ENCODE results near the gene RAD54L2. TPM values are rescaled to one million over a fixed set of nuclear protein-coding genes. Genes with fewer than 3 reads are reported as not detected.
"Not testable (repeated sequence)": the region's sequence is repeated elsewhere in the genome, so short reads cannot be mapped to it uniquely, and the experiment has no call there.

The RAD54L2 gene
- 7.4 and 7.6 TPM in 2 replicates for total RNA-seq (2014; rRNA removed; shearing (Covaris generic))

GRCh38 chr3:51538459-51539290, at the start of gene RAD54L2:
TSS of gene RAD54L2 (plus strand) at chr3:51538719. CDS start at chr3:51590421, 51,702 bp downstream.
- DNase-seq (ENCODE audit: low spot score) = peak; percentile 66

GRCh38 chr3:51498876-51499738, 39.4 kb upstream of the RAD54L2 start:
- peak; percentile 91 for DNase-seq (ENCODE audit: low spot score)

DNA sequence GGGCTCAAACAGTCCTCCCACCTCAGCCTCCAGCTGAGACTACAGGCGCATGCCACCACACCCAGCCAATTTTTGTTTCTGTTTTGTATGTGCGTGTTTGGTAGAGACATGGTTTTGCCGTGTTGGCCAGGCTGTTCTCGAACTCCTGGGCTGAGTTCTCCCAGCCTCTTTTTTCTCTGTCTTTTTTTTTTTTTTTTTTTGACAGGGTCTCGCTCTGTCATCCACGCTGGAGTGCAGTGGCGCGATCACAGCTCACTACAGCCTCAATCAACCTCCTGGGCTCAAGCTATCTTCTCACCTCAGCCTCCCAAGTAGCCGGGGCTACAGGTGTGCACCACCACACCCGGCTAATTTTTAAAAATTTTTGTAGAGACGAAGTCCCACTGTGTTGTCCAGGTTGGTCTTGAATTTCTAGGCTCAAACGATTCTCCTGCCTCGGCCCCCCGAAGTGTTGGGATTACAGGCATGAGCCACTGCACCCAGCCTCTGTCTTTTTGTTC, 37.8 kb upstream of the RAD54L2 start:
- DNase-seq (ENCODE audit: low spot score) = no peak

- DNase-seq (ENCODE audit: low spot score) = peak; percentile 75
Observed at GRCh38 chr3:51501833-51502561, 36.5 kb upstream of the RAD54L2 start.

DNA sequence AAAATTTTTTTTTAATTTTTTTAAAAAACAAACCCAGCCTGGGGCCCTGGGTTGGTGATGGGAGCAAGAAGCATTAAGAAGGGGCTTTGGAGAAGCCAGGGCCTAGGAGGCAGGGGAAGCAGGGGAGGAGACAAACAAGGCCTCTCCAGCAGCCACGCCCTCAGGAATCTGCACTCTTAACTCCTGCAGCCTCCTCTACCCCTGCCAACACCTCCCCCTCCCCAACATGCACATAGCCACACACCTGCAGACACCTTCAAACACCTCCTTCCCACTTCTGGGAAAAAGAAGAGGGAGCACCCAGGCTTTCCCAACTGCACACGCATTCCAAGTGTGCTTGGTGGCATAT, 36.0 kb upstream of the RAD54L2 start:
- DNase-seq (ENCODE audit: low spot score) = no peak

DNA sequence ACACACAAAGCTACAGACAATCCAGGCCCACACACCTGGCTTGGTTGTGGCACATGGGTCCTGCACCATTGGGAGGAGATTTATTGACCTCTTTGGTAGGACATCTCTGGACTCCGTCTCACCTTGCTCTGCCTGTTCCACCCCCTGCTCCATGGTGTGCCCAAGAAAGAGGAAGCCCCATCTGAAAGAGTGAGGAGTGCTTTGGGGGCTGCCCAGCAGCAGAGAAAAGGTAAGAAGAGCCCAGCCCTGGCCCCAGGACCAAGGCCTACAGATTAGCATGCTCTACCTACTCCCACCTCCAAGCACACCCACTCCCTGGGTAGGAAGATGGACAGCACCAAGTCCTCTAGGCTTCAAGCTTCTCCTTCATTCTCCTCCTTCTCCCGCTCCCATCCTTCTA, 35.5 kb upstream of the RAD54L2 start:
- DNase-seq (ENCODE audit: low spot score) = no peak

- no peak for DNase-seq (ENCODE audit: low spot score)
Observed at GRCh38 chr3:51508255-51508654, 30.3 kb upstream of the RAD54L2 start.

- no peak for DNase-seq (ENCODE audit: low spot score)
Observed at GRCh38 chr3:51510996-51511395, 27.5 kb upstream of the RAD54L2 start.

DNA sequence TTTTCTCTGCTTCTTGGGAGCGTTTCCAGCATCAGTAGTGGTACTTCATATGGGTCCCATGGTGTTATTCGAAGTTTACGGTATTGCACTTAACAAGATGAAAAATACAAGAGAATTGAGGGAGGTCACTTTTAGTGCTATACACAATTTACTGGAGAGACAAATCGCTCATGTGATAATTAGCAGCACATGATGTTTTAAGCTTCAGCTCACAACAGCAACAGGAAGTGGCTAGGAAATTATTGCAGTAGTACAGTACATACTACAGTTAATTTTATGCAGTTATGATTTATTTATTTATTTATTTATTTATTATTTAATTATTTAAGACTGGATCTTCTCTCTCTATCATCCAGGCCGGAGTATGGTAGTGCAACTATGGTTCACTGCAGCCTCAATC, 24.3 kb upstream of the RAD54L2 start:
- no peak for DNase-seq (ENCODE audit: low spot score)

DNA sequence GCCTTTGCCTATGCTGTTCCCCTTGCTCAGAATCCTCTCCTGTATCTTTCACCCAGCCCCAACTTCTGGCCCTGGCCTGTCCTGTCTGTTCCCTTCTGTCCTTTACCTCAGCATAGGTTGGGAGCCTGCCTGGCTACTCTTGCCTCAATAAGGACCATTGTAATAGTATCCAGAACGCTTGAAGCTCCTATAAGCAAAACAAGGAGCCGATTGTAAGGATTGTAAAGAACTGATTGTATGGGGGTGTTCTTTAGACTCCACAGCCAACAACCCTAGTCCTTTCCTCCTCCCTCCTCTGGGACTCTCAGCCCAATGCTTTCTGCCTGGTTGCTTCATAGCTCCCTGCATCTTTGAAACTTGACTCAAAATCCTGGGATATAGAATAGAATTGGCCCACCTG, 18.7 kb upstream of the RAD54L2 start:
- DNase-seq (ENCODE audit: low spot score) = no peak

- not testable (repeated sequence) for DNase-seq (ENCODE audit: low spot score)
Observed at GRCh38 chr3:51520906-51521730, 17.4 kb upstream of the RAD54L2 start.

GRCh38 chr3:51522273-51522962, 16.1 kb upstream of the RAD54L2 start:
- no peak for DNase-seq (ENCODE audit: low spot score)

DNA sequence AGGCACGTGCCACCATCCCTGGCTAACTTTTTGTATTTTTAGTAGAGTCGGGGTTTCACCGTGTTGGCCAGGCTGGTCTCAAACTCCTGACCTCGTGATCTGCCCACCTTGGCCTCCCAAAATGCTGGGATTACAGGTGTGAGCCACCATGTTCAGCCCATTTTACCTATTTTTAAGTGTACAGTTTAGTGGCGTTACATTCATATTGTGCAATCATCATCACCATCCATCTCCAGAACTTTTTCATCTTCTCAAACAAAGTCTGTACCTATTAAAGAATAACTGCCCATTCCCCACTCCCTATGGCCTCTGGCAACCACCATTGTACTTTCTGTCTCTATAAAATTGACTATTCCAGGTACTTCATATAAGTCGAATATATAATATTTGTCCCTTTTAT, 13.6 kb upstream of the RAD54L2 start:
- DNase-seq (ENCODE audit: low spot score) = not testable (repeated sequence)

- DNase-seq (ENCODE audit: low spot score) = no peak
Observed at GRCh38 chr3:51530485-51530884, 8.0 kb upstream of the RAD54L2 start.

DNA sequence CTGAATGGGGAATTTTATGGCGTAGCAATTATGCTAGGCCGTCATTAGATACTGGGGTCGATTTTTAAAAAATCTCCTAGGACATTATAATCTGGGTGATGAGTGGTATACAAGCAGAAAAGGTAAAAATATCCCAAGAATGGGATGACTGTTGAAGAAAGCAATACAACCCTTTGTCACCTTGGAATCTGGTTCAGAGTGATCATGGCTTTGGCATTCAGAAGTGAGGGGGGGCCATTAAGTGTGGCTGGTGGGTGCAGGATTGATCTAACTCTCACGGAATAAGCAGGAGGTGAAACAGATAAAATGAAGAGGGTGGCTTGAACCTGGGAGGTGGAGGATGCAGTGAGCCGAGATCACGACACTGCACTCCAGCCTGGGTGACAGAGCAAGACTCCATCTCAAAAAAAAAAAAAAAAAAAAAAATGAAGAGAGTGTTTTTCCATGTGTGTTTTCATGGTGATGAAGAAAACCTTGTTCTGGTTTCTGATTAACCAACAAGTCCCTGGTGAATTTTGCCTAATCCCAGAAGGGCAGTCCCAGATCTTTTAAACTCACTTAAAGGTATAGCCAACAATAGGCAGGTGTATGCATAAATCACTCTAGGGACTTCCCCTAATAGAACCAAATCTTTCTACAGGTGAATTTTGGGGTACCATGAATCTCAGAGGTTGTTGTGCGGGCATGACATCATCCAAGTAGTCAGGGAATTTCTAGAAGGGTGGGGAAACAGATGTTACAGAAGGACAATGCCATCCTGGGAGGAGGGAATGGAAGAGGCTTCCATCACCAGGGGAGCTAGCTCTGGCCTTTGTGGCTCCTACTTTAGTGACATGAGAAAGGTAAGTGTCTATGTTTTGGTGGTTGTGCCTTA, 3.1 kb upstream of the RAD54L2 start:
- no peak for DNase-seq (ENCODE audit: low spot score)

DNA sequence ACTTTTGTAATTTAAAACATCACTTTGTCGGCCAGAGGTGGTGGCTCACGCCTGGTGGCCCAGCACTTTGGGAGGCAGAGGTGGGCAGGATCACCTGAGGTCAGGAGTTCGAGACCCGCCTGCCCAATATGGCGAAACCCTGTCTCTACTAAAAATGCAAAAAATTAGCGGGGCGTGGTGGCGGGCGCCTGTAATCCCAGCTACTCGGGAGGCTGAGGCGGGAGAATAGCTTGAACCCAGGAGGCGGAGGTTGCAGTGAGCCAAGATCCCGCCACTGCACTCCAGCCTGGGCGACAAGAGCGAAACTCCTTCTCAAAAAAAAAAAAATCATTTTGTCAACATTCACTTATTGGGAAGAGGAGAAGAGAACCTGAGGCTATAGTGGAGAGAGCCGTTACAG, 888 bp upstream of the RAD54L2 start:
- DNase-seq (ENCODE audit: low spot score) = not testable (repeated sequence)

GRCh38 chr3:51538115-51538458, 432 bp upstream of the RAD54L2 start:
- DNase-seq (ENCODE audit: low spot score) = no peak

GRCh38 chr3:51539291-51539941, 897 bp downstream of the RAD54L2 start:
- peak; percentile 28 for DNase-seq (ENCODE audit: low spot score)

DNA sequence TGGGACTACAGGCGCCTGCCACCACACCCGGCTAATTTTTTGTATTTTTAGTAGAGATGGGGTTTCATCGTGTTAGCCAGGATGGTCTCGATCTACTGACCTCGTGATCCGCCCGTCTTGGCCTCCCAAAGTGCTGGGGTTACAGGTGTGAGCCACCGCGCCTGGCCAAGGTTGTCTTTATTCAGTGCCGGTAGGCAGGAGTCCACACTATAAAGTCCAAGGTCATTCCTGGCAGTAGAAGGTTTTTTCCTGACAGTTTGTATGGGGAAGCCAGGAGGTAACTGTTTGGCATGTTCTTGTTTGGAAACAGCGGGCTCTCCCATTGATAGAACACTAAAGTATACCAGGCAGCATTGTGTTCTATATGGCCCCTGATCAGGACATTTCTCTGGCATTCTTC, 4.1 kb downstream of the RAD54L2 start:
- DNase-seq (ENCODE audit: low spot score) = not testable (repeated sequence)
